ENCODE results near the gene BCL11A. TPM values are rescaled to one million over a fixed set of nuclear protein-coding genes. Genes with fewer than 3 reads are reported as not detected.

BCL11A gene
- polyA plus RNA-seq, 1 donor (not counting 4 experiments of a cell fraction or from before 2014, with no cell fraction given): 5.0 TPM

DNA sequence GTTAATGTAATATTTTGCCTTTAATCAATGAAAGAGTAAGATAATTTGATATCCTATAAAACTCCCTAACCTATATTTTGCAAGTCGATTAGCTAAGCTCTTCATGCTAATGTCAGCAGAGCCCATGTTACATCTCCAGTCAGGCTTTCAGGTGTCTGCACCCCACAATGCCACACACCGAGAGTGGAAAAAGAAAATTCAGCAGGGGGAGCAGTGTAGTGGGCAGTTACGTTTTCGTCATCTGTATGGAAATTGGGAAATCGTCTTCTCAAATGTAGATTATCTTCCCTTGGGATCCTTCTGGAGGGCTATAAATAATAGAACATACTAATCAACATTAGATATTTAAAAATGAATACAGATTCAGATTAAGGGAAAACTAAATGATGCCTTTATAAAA is 66.3 kb downstream of the BCL11A start:
- no peak for TF ChIP-seq EZH2 (IDR thresholded peaks at IDR 0.05; ENCODE audit: low read length)
- TF ChIP-seq, protein P1, sequence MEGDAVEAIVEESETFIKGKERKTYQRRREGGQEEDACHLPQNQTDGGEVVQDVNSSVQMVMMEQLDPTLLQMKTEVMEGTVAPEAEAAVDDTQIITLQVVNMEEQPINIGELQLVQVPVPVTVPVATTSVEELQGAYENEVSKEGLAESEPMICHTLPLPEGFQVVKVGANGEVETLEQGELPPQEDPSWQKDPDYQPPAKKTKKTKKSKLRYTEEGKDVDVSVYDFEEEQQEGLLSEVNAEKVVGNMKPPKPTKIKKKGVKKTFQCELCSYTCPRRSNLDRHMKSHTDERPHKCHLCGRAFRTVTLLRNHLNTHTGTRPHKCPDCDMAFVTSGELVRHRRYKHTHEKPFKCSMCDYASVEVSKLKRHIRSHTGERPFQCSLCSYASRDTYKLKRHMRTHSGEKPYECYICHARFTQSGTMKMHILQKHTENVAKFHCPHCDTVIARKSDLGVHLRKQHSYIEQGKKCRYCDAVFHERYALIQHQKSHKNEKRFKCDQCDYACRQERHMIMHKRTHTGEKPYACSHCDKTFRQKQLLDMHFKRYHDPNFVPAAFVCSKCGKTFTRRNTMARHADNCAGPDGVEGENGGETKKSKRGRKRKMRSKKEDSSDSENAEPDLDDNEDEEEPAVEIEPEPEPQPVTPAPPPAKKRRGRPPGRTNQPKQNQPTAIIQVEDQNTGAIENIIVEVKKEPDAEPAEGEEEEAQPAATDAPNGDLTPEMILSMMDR (optimal IDR thresholded peaks at IDR 0.05 in 1 of 3, IDR thresholded peaks at IDR 0.05 in 1 of 3, conservative IDR thresholded peaks at IDR 0.05 in 1 of 3; ENCODE audit: extremely low read depth in 1 of 3, insufficient read depth in 2 of 3, low read length in 3 of 3): no peak
- H3K79me2 ChIP-seq (ENCODE audit: control insufficient read depth, insufficient read depth, low read length): no peaks in the 10 kb centered on the region
- H2AFZ ChIP-seq (ENCODE audit: control insufficient read depth, low read length): no peak overlapping the region
- peaks cover 19% of the 10 kb centered on the region for H3K4me1 ChIP-seq (ENCODE audit: control insufficient read depth, extremely low read depth, insufficient read depth, low read length)
- no peak overlapping the region for H3K4me3 ChIP-seq (ENCODE audit: control insufficient read depth in 2 of 3, extremely low read depth in 1 of 3, insufficient read depth in 2 of 3, low read depth in 1 of 3, low read length in 3 of 3)
- H3K27me3 ChIP-seq (ENCODE audit: control insufficient read depth, extremely low read depth, insufficient read depth, low read length): no peaks in the 10 kb centered on the region
- H4K20me1 ChIP-seq (ENCODE audit: control insufficient read depth, extremely low read depth, insufficient read depth, low read length): no peaks in the 10 kb centered on the region
- no peak for FAIRE-seq
- no peak overlapping the region for H3K27ac ChIP-seq (ENCODE audit: control insufficient read depth, insufficient read depth, low read length)
- no peak overlapping the region for H3K9ac ChIP-seq (ENCODE audit: control insufficient read depth, extremely low read depth, insufficient read depth, low read length)
- DNase-seq (ENCODE audit: low read depth, low spot score): no peak
- no peaks in the 10 kb centered on the region for H3K9me3 ChIP-seq (ENCODE audit: control insufficient read depth, low read depth, low read length)
- H3K36me3 ChIP-seq (ENCODE audit: control insufficient read depth in 2 of 2, extremely low read depth in 1 of 2, insufficient read depth in 2 of 2, low read length in 2 of 2): peaks cover 0 to 1% of the 10 kb centered on the region in 2 experiments
- no peaks in the 10 kb centered on the region for H3K9me1 ChIP-seq (ENCODE audit: control insufficient read depth, extremely low read depth, insufficient read depth, low read length)
- no peak overlapping the region for H3K4me2 ChIP-seq (ENCODE audit: control insufficient read depth, extremely low read depth, insufficient read depth, low read depth, low read length)
- dilution Hi-C loops (cut with MboI; ENCODE audit: extremely low pct_ligation_motif_present, low sequenced_read_pairs): no loop called here

DNA sequence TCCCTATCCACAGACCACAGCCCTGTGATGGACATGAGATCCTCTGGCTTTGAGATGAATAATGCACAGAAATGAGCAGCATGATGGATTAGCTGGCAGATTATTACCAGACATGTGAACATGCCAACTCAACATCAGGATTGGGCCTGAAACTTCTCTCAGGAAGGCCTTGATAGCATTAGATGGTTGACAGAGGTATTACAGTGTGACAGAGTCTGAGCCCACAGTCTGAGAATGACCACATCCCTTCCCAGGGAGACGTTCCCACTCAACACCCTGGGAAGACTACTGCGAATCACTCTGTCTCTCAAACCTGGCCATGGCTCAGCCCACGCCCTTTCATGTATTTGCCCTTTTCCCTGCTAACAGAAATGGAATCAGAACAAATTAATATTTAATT is 66.9 kb downstream of the BCL11A start:
- no peak for FAIRE-seq
- no peak overlapping the region for H2AFZ ChIP-seq (ENCODE audit: control insufficient read depth, low read length)

More for the DNA sequence above, 66.9 kb downstream of the BCL11A start:
- Histone ChIP-seq H4K20me1 (ENCODE audit: control insufficient read depth, extremely low read depth, insufficient read depth, low read length) (no peaks in the 10 kb centered on the region), H3K9me3 (ENCODE audit: control insufficient read depth, low read depth, low read length) (no peaks in the 10 kb centered on the region), H3K79me2 (ENCODE audit: control insufficient read depth, insufficient read depth, low read length) (no peaks in the 10 kb centered on the region), H3K4me1 (ENCODE audit: control insufficient read depth, extremely low read depth, insufficient read depth, low read length) (peaks cover 26% of the 10 kb centered on the region), H3K9ac (ENCODE audit: control insufficient read depth, extremely low read depth, insufficient read depth, low read length) (no peak overlapping the region), H3K36me3 (ENCODE audit: control insufficient read depth in 2 of 2, extremely low read depth in 1 of 2, insufficient read depth in 2 of 2, low read length in 2 of 2) (peaks cover 0 to 1% of the 10 kb centered on the region in 2 experiments), H3K4me2 (ENCODE audit: control insufficient read depth, extremely low read depth, insufficient read depth, low read depth, low read length) (no peak overlapping the region), H3K27ac (ENCODE audit: control insufficient read depth, insufficient read depth, low read length) (no peak overlapping the region), H3K27me3 (ENCODE audit: control insufficient read depth, extremely low read depth, insufficient read depth, low read length) (no peaks in the 10 kb centered on the region), H3K4me3 (ENCODE audit: control insufficient read depth in 2 of 3, extremely low read depth in 1 of 3, insufficient read depth in 2 of 3, low read depth in 1 of 3, low read length in 3 of 3) (no peak overlapping the region), H3K9me1 (ENCODE audit: control insufficient read depth, extremely low read depth, insufficient read depth, low read length) (no peaks in the 10 kb centered on the region)
- dilution Hi-C loops (cut with MboI; ENCODE audit: extremely low pct_ligation_motif_present, low sequenced_read_pairs): no loop called here
- TF ChIP-seq, protein P1 (optimal IDR thresholded peaks at IDR 0.05 in 1 of 3, IDR thresholded peaks at IDR 0.05 in 1 of 3, conservative IDR thresholded peaks at IDR 0.05 in 1 of 3; ENCODE audit: extremely low read depth in 1 of 3, insufficient read depth in 2 of 3, low read length in 3 of 3): no peak
- TF ChIP-seq EZH2 (IDR thresholded peaks at IDR 0.05; ENCODE audit: low read length): no peak
- no peak for DNase-seq (ENCODE audit: low read depth, low spot score)

Data from keratinocyte (primary cell).